22Rv1 (cell line): ENCODE measurements around the gene PADI1.

Experiments used
- CTCF ChIP-seq: fragments of 450-650 bp; IDR thresholded peaks from 2 replicates; pipeline ENCODE4 v1.5.1; 2017; ENCODE audit warnings: mild to moderate bottlenecking
- ZFX ChIP-seq: fragments of 450-650 bp; IDR thresholded peaks from 2 replicates; pipeline ENCODE4 v1.6.1; 2017; ENCODE audit warnings: antibody characterized with exemption, borderline replicate concordance

- no peak for TF ChIP-seq CTCF
- TF ChIP-seq ZFX, result no peak
These were observed 724 bp downstream of the PADI1 start for GRCh38 chr1:17205652-17206051.
